Left ventricle myocardium inferior (tissue), 1 donor: ENCODE data around the gene AFDN. TPM values are rescaled to one million over a fixed set of nuclear protein-coding genes. Genes with fewer than 3 reads are reported as not detected.
A peak's percentile ranks its signal among the peaks of the same experiment; 100 is the strongest.

ENCODE experiments used
- DNase-seq: peaks from one replicate; pipeline ENCODE4 v3.0.0-alpha.2; 2020
- H3K27ac ChIP-seq: fragments of 200-600 bp; replicated peaks from 2 replicates; pipeline ENCODE4 v1.8.0; 2021
- H3K27me3 ChIP-seq: fragments of 200-600 bp; 2 replicates; pipeline ENCODE4 v1.8.0; 2021; ENCODE audit warnings: low read depth
- H3K36me3 ChIP-seq: fragments of 200-600 bp; 2 replicates; pipeline ENCODE4 v1.8.0; 2021
- H3K4me1 ChIP-seq: fragments of 200-600 bp; 2 replicates; pipeline ENCODE4 v1.8.0; 2021
- H3K4me3 ChIP-seq: fragments of 200-600 bp; 2 replicates; pipeline ENCODE4 v1.8.0; 2021; ENCODE audit warnings: mild to moderate bottlenecking, moderate library complexity
- H3K9me3 ChIP-seq: fragments of 200-600 bp; replicated peaks from 2 replicates; pipeline ENCODE4 v1.8.0; 2021
- intact Hi-C: fragments of 100-400 bp; cut with micrococcal nuclease; formaldehyde crosslinking; loops from one replicate; pipeline ENCODE4 v1.11.0; 2022
- total RNA-seq: library from RNA; stranded (reverse); fragmentation: NEBNext Ultra II Directional; extraction: Animal tissue kit (Norgen Biotek cat#: 25700); gene quantifications from one replicate; pipeline ENCODE4 v1.2.1, GENCODE V29; 2021
- TF ChIP-seq, protein P1 (sequence below): fragments of 200-600 bp; IDR thresholded peaks from 2 replicates; pipeline ENCODE4 v1.8.0; 2021; ENCODE audit warnings: antibody characterized with exemption, mild to moderate bottlenecking, borderline replicate concordance
- donor health status: DM: no; HTN: yes; CAD: no; lungs with severe emphysema.

Gene AFDN
- total RNA-seq, 1 donor from 2014 or later: 54.9 TPM

DNA sequence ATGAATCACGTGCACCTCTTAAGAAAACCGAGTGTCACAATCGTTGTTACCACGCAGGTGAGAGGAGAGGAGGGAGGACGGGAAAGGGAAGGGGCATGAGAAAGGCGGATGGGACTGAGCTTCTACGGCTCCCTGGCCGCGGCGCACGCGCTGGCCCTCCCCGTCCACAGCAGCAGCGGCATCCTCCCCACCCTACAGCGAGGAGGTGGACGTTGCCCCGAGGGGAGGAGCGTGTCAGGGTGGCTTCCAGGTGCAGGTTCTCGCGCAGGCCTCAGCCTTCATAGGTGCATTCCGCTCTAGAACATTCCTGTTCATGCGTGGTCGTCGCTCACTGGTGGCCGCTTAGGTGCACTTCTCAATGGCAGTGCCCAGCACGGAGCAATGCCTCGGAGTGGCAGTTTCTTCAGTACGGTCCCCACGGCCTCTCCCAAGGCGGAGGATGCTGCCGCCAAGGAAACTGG is 29.7 kb upstream of the AFDN start:
- no peaks in the 10 kb centered on the region for H3K36me3 ChIP-seq
- peak overlapping the region; percentile 60 for H3K27ac ChIP-seq
- H3K9me3 ChIP-seq: no peaks in the 10 kb centered on the region
- no peak for DNase-seq
- intact Hi-C loops: no loop called here
- H3K4me1 ChIP-seq: peaks cover 33% of the 10 kb centered on the region
- TF ChIP-seq, protein P1, sequence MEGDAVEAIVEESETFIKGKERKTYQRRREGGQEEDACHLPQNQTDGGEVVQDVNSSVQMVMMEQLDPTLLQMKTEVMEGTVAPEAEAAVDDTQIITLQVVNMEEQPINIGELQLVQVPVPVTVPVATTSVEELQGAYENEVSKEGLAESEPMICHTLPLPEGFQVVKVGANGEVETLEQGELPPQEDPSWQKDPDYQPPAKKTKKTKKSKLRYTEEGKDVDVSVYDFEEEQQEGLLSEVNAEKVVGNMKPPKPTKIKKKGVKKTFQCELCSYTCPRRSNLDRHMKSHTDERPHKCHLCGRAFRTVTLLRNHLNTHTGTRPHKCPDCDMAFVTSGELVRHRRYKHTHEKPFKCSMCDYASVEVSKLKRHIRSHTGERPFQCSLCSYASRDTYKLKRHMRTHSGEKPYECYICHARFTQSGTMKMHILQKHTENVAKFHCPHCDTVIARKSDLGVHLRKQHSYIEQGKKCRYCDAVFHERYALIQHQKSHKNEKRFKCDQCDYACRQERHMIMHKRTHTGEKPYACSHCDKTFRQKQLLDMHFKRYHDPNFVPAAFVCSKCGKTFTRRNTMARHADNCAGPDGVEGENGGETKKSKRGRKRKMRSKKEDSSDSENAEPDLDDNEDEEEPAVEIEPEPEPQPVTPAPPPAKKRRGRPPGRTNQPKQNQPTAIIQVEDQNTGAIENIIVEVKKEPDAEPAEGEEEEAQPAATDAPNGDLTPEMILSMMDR: no peak
- H3K27me3 ChIP-seq: no peaks in the 10 kb centered on the region
- H3K4me3 ChIP-seq: peak overlapping the region; percentile 64

DNA sequence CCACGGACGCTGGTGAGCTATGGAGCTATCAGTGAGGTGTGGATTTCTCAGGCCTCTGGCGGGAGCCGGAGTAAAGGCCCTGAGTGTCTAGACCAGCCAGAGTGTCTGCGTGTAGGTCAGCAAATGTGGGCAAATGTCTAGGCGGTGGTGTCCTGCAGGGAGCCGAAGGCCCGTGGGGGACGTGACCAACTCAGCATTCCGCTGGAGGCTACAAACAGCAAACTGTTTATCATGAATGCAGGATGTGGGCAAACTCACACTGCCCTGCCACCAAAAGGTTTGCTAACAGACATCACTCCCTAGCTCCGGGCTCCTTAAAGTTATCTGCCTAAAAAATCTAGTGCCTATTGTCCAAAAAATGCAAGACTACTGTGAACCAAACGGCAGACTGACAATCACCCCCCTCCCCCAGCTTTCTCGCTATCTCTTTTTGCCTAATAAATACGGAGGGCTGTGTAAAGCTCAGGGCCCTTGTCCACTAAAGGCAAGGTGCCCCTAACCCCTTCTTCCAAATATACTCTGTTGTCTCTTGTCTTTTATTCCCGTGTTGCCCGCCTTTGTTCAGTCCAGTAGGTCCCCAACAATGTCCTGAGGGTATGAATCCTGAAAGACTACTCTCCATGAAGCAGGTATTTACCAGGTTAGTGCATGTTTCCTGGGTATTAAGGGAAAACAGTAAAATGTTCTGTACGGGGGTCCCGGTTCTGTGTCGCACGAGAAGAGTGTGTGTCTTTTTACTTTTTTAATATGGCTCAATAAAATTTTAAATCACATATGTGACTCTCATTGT is 29.0 kb upstream of the AFDN start:
- no peaks in the 10 kb centered on the region for H3K27me3 ChIP-seq
- DNase-seq: no peak
- TF ChIP-seq, protein P1: no peak
- intact Hi-C loops: no loop called here
- peak overlapping the region; percentile 64 for H3K4me3 ChIP-seq
- H3K36me3 ChIP-seq: no peaks in the 10 kb centered on the region
- H3K4me1 ChIP-seq: peaks cover 33% of the 10 kb centered on the region
- H3K9me3 ChIP-seq: no peaks in the 10 kb centered on the region
- H3K27ac ChIP-seq: no peak overlapping the region

DNA sequence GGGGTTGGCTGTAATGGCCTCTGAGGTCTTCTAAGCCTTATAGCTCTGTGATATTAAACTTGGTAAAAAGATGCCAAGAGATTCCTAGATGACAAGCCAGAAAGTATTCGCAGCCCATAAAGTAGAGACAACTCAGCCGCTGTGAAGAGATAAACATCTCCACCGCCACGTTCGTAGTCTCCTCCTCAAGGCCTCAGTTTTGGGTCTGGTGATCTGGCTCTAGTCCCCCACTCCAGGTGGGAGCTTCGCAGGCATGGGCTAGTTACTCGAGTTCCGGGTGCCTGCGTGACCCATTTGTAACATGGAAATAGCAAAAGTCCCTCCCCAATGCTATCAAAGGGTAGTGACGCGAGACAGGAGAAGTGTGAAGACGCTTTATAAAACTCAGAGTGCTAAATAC is 28.3 kb upstream of the AFDN start:
- TF ChIP-seq, protein P1: no peak
- Histone ChIP-seq H3K27me3 (no peaks in the 10 kb centered on the region), H3K4me1 (peaks cover 33% of the 10 kb centered on the region), H3K4me3 (no peak overlapping the region), H3K27ac (no peak overlapping the region), H3K36me3 (no peaks in the 10 kb centered on the region), H3K9me3 (no peaks in the 10 kb centered on the region)
- intact Hi-C loops: no loop called here
- DNase-seq: no peak

DNA sequence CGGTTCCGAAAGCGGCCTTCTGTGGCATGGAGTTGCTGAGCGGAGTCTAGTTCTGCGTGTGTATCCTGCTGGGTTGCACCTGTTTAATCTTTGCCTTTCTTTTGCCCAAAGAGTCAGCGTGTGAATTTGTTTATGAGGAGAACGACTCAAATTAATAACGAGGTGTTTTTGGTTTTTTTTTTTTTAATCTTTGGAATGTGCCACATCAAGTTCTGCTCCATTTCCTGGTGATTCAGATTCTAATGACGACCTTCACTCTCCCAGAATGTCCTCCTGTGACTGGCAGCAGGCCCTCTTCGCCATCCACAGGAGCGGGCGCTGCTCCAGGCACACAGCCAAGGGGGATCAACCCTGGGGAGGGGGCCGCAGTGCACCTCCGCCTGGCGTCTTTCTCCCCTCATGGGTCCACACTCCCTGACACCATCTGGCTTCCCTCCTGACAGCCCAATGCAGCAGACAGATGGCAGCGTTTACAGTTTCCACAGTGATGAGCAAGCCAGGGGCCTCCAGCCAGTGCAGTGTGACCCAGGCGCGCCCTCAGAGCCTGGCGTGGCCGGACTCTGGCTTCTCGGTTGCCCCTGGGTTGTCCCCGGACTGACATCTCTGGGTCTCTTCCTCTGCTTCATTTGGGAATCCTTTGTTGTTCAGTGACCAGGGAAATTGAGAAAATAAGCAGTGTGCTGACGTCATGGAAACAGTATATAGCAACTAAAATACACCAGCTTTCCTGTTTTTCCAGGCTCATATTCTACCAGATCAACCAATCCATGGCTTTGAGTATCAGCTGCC is 27.5 kb upstream of the AFDN start:
- TF ChIP-seq, protein P1: no peak

DNA sequence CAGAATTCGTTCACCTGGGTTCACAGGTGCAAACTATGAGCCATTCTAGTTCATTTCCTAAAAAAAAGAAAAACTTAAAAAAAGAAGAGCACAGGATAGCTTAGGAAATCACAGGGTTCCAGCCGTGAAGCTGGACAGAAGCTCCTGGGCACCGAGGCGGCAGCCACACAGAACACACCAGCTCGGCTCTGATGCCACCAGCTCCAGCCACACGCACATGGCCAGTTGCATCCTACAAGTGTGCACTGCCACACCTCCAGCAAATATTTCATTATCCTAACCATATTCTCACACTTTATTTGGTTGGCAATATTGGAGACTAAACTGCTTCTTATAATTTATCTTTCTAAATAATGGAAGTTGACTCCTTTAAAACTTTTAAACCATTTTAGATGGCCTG is 26.2 kb upstream of the AFDN start:
- H3K36me3 ChIP-seq: no peaks in the 10 kb centered on the region
- H3K9me3 ChIP-seq: no peaks in the 10 kb centered on the region
- no peak overlapping the region for H3K4me3 ChIP-seq
- intact Hi-C loops: no loop called here
- no peak for DNase-seq
- TF ChIP-seq, protein P1: no peak
- H3K4me1 ChIP-seq: peaks cover 25% of the 10 kb centered on the region
- no peaks in the 10 kb centered on the region for H3K27me3 ChIP-seq
- H3K27ac ChIP-seq: no peak overlapping the region

More for the DNA sequence above, 27.5 kb upstream of the AFDN start:
- Histone ChIP-seq H3K36me3 (no peaks in the 10 kb centered on the region), H3K4me1 (peaks cover 33% of the 10 kb centered on the region), H3K9me3 (no peaks in the 10 kb centered on the region), H3K27me3 (no peaks in the 10 kb centered on the region), H3K27ac (no peak overlapping the region), H3K4me3 (no peak overlapping the region)
- intact Hi-C loops: no loop called here
- no peak for DNase-seq
